ENCODE data around the gene EGLN1. TPM values are rescaled to one million over a fixed set of nuclear protein-coding genes. Genes with fewer than 3 reads are reported as not detected.
A peak's percentile ranks its signal among the peaks of the same experiment; 100 is the strongest.

EGLN1 gene
- total and polyA plus RNA-seq, 3 donors from 2014 or later: 30.5 to 64.5 (median 47.7) TPM

DNA sequence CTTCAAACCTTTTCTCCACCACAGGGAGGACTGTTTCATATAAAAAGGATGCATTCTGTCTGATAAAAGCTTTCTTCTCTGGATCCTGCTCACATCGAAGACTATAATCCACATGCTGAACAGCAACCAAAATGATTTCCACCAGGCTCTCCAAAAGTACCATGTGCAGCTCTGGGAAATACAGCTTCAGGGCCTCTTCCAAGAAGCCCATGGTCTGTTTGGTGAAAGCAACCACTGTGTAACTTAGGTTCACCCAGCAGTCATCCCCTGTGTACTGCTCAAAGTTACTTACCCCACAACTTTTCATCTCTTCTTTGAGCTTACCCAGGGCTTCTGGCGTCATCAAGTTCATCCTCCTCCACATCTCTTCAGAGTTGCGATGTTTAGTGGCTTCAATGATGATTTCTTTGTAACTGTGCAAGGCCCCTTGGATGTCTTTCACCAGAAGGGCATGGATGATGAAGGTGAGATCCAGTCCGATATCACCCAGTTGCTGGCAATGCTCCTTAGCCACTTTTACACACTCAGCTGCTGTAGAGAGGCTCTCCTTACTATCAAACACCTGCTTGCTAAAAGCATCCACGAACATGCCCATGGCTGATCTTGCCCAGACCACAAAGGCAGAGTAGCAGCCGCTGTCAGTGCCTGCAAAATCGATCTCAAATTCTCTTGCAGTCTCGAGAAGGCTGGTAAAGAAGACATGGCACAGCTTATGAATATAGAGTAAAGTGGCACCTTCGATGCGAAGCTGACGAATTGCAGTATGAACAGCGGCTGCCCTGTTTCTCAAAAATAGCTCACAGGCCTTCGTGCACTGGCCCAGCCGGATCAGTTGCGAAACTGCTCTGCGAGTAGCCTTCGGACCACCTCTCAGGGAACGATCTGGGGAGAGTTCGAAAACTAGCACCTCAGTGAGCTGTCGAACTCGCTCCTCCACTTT, 86.2 kb downstream of the EGLN1 start:
- no peak for DNase-seq
- no peaks in the 10 kb centered on the region for H3K36me3 ChIP-seq (ENCODE audit: low read depth, missing control alignments)
- intact Hi-C loops (cut with DNase I; ENCODE audit: low total_unique reads): no loop called here
- H3K4me3 ChIP-seq: peak overlapping the region; percentile 83 to 98
- no peak overlapping the region for H3K27ac ChIP-seq
- no peaks in the 10 kb centered on the region for H3K27me3 ChIP-seq
- 56 to 61% methylated on average over 21 of the region's 21 CpGs for WGBS, 2 donors
- TF ChIP-seq, protein P1, sequence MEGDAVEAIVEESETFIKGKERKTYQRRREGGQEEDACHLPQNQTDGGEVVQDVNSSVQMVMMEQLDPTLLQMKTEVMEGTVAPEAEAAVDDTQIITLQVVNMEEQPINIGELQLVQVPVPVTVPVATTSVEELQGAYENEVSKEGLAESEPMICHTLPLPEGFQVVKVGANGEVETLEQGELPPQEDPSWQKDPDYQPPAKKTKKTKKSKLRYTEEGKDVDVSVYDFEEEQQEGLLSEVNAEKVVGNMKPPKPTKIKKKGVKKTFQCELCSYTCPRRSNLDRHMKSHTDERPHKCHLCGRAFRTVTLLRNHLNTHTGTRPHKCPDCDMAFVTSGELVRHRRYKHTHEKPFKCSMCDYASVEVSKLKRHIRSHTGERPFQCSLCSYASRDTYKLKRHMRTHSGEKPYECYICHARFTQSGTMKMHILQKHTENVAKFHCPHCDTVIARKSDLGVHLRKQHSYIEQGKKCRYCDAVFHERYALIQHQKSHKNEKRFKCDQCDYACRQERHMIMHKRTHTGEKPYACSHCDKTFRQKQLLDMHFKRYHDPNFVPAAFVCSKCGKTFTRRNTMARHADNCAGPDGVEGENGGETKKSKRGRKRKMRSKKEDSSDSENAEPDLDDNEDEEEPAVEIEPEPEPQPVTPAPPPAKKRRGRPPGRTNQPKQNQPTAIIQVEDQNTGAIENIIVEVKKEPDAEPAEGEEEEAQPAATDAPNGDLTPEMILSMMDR (IDR thresholded peaks at IDR 0.05): no peak
- no peak for TF ChIP-seq POLR2A (IDR thresholded peaks at IDR 0.05)
- H3K4me1 ChIP-seq: peaks cover 35% of the 10 kb centered on the region
- H3K9me3 ChIP-seq: no peaks in the 10 kb centered on the region

DNA sequence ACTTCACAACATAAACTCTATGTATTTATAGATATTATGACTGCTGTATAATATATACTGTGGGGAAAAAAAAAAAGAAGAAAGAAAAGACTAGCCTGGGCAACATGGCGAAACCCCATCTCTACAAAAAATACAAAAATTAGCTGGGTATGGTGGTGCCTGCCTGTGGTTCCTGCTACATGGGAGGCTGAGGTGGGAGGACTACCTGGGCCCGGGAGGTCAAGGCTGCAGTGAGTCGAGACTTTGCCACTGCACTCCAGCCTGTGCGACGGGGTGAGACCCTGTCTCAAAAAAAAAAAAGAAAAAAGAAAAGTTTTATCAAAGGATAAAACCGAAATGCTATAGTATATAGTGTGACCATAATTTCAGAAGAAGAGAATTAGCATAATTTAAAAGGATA, 87.1 kb downstream of the EGLN1 start:
- no peaks in the 10 kb centered on the region for H3K9me3 ChIP-seq
- H3K27me3 ChIP-seq: no peaks in the 10 kb centered on the region
- no peak overlapping the region for H3K27ac ChIP-seq
- TF ChIP-seq POLR2A (IDR thresholded peaks at IDR 0.05): no peak
- TF ChIP-seq, protein P1 (IDR thresholded peaks at IDR 0.05): no peak
- H3K36me3 ChIP-seq (ENCODE audit: low read depth, missing control alignments): no peaks in the 10 kb centered on the region
- H3K4me1 ChIP-seq: peaks cover 35% of the 10 kb centered on the region
- intact Hi-C loops (cut with DNase I; ENCODE audit: low total_unique reads): no loop called here
- H3K4me3 ChIP-seq: no peak overlapping the region
- 73 to 77% methylated on average over 6 of the region's 6 CpGs for WGBS, 2 donors
- DNase-seq: no peak

- no peak for DNase-seq
- Histone ChIP-seq H3K4me3 (no peak overlapping the region), H3K36me3 (ENCODE audit: low read depth, missing control alignments) (no peaks in the 10 kb centered on the region), H3K4me1 (peaks cover 31% of the 10 kb centered on the region), H3K27me3 (no peaks in the 10 kb centered on the region), H3K9me3 (no peaks in the 10 kb centered on the region), H3K27ac (no peak overlapping the region)
- TF ChIP-seq, protein P1 (IDR thresholded peaks at IDR 0.05): no peak
- no peak for TF ChIP-seq POLR2A (IDR thresholded peaks at IDR 0.05)
- WGBS, 2 donors: 67 to 77% methylated on average over 1 of the region's 1 CpG
- intact Hi-C loops (cut with DNase I; ENCODE audit: low total_unique reads): no loop called here
Measured at GRCh38 chr1:231334079-231334666, 87.9 kb downstream of the EGLN1 start.

DNA sequence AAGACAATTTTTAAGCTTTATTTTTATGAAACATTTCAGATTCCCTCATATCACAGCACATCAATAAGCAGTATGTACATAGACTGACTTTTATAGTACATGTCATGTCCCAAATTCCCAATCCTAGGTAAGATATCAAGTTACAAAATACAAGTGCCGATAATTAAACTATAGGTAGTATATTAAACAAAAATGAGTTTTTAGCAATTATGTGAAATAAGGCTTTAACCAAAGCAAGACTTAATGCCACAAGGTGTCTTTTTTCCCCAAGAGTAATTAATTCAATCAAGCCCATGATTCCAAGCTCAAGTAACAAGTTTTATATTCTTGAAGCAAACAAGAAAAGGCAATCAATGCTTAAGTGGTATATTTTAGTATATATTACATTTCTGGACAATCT, 89.3 kb downstream of the EGLN1 start:
- 96 to 100% methylated on average over 1 of the region's 1 CpG for WGBS, 2 donors
- no peaks in the 10 kb centered on the region for H3K9me3 ChIP-seq
- no peaks in the 10 kb centered on the region for H3K27me3 ChIP-seq
- peaks cover 28% of the 10 kb centered on the region for H3K4me1 ChIP-seq
- H3K4me3 ChIP-seq: no peak overlapping the region
- H3K36me3 ChIP-seq (ENCODE audit: low read depth, missing control alignments): no peaks in the 10 kb centered on the region
- DNase-seq: no peak
- intact Hi-C loops (cut with DNase I; ENCODE audit: low total_unique reads): no loop called here
- no peak for TF ChIP-seq POLR2A (IDR thresholded peaks at IDR 0.05)
- TF ChIP-seq, protein P1 (IDR thresholded peaks at IDR 0.05): no peak
- H3K27ac ChIP-seq: no peak overlapping the region
